HEK293 (cell line): ENCODE results near the gene AOAH.

Experiments
- CTCF ChIA-PET: fragments of 350-600 bp; formaldehyde crosslinking; extraction: SDS; loops from one replicate; lab custom pipeline; 2021; ENCODE audit warnings: antibody characterized with exemption; lab: Yijun Ruan, JAX
- POLR2A ChIA-PET: fragments of 300-600 bp; formaldehyde crosslinking; extraction: SDS; loops from one replicate; lab custom pipeline; 2020; ENCODE audit warnings: antibody characterized with exemption, inconsistent platforms; lab: Yijun Ruan, JAX
- H3K27ac ChIP-seq: fragments of 200-500 bp; sonication (Bioruptor generic); 2 replicates; pipeline ENCODE4 v1.5.1; 2014; ENCODE audit warnings: low read depth, low read length, control low read depth, inconsistent platforms; ENCODE audit errors: extremely low read depth
- H3K36me3 ChIP-seq, 2 experiments: fragments of 200-500 bp in 1 of 2; sonication (Bioruptor generic) in 1 of 2; 1 replicate in 1 of 2; 2 replicates in 1 of 2; pipeline ENCODE4 v1.5.1; 2014 to 2017; ENCODE audit warnings: inconsistent platforms in 2 of 2, low read length in 2 of 2; ENCODE audit not compliant: control insufficient read depth in 2 of 2, insufficient read depth in 1 of 2
- H3K4me1 ChIP-seq: fragments of 200-500 bp; sonication (Bioruptor generic); 2 replicates; pipeline ENCODE4 v1.5.1; 2014; ENCODE audit warnings: mild to moderate bottlenecking, low read length, inconsistent platforms; ENCODE audit not compliant: control insufficient read depth, insufficient read depth
- H3K4me3 ChIP-seq: 2 replicates; pipeline ENCODE4 v1.5.1; 2011; ENCODE audit warnings: low read depth, mild to moderate bottlenecking, control low read depth, low read length, moderate library complexity
- H3K9me3 ChIP-seq: fragments of 200-500 bp; sonication (Bioruptor generic); 2 replicates; pipeline ENCODE4 v1.5.1; 2014; ENCODE audit warnings: low read depth, low read length, inconsistent platforms; ENCODE audit not compliant: control insufficient read depth, insufficient read depth
- GLIS2 ChIP-seq: fragments of 450-650 bp; formaldehyde crosslinking; IDR thresholded peaks from 2 replicates; pipeline ENCODE4 v1.5.1; 2016; ENCODE audit warnings: missing biosample characterization, missing genetic modification characterization
- HOXD13 ChIP-seq: sonication (generic); formaldehyde crosslinking; IDR thresholded peaks from 2 replicates; pipeline ENCODE4 v1.8.0; 2022; ENCODE audit warnings: missing genetic modification reagents, borderline replicate concordance
- KLF8 ChIP-seq: fragments of 450-650 bp; formaldehyde crosslinking; IDR thresholded peaks from 2 replicates; pipeline ENCODE4 v1.5.1; 2016; ENCODE audit warnings: missing biosample characterization, missing genetic modification characterization
- OVOL3 ChIP-seq: fragments of 450-650 bp; formaldehyde crosslinking; IDR thresholded peaks from 2 replicates; pipeline ENCODE4 v1.5.1; 2016; ENCODE audit warnings: missing biosample characterization, missing genetic modification characterization
- PRDM1 ChIP-seq: fragments of 450-650 bp; formaldehyde crosslinking; IDR thresholded peaks from 2 replicates; pipeline ENCODE4; 2016; ENCODE audit warnings: missing biosample characterization, missing genetic modification characterization
- SP7 ChIP-seq: fragments of 450-650 bp; formaldehyde crosslinking; IDR thresholded peaks from 2 replicates; pipeline ENCODE4 v1.5.1; 2016; ENCODE audit warnings: missing biosample characterization, missing genetic modification characterization
- TRIM28 ChIP-seq: IDR thresholded peaks from 2 replicates; pipeline ENCODE4 v1.6.1; 2011; ENCODE audit warnings: low read length, control low read depth, borderline replicate concordance
- ZBTB21 ChIP-seq: fragments of 450-650 bp; formaldehyde crosslinking; IDR thresholded peaks from 2 replicates; pipeline ENCODE4 v1.5.1; 2017; ENCODE audit warnings: missing biosample characterization, missing genetic modification characterization
- ZFP41 ChIP-seq: fragments of 450-650 bp; formaldehyde crosslinking; IDR thresholded peaks from 2 replicates; pipeline ENCODE4 v1.5.1; 2016; ENCODE audit warnings: missing biosample characterization, missing genetic modification characterization, borderline replicate concordance
- ZNF10 ChIP-seq: fragments of 450-650 bp; formaldehyde crosslinking; IDR thresholded peaks from 2 replicates; pipeline ENCODE4 v1.5.1; 2017; ENCODE audit warnings: missing biosample characterization, missing genetic modification characterization
- ZNF169 ChIP-seq: fragments of 450-650 bp; formaldehyde crosslinking; IDR thresholded peaks from 2 replicates; pipeline ENCODE4 v1.5.1; 2016; ENCODE audit warnings: missing biosample characterization, missing genetic modification characterization
- ZNF280D ChIP-seq: fragments of 450-650 bp; formaldehyde crosslinking; IDR thresholded peaks from 2 replicates; pipeline ENCODE4 v1.5.1; 2016; ENCODE audit warnings: missing biosample characterization, missing genetic modification characterization
- ZNF335 ChIP-seq: fragments of 450-650 bp; formaldehyde crosslinking; conservative IDR thresholded peaks from 2 replicates; pipeline ENCODE4 v1.5.1; 2016; ENCODE audit warnings: missing biosample characterization, missing genetic modification characterization
- ZNF394 ChIP-seq: fragments of 450-650 bp; formaldehyde crosslinking; IDR thresholded peaks from 2 replicates; pipeline ENCODE4 v1.5.1; 2016; ENCODE audit warnings: missing biosample characterization, missing genetic modification characterization, mild to moderate bottlenecking, moderate library complexity, borderline replicate concordance
- ZNF423 ChIP-seq: fragments of 450-650 bp; formaldehyde crosslinking; IDR thresholded peaks from 2 replicates; pipeline ENCODE4 v1.5.1; 2016; ENCODE audit warnings: missing biosample characterization, missing genetic modification characterization
- ZNF518A ChIP-seq: fragments of 450-650 bp; formaldehyde crosslinking; conservative IDR thresholded peaks from 2 replicates; pipeline ENCODE4 v1.5.1; 2016; ENCODE audit warnings: low read depth, missing biosample characterization, missing genetic modification characterization
- ZNF558 ChIP-seq: fragments of 450-650 bp; formaldehyde crosslinking; IDR thresholded peaks from 2 replicates; pipeline ENCODE4 v1.5.1; 2016; ENCODE audit warnings: missing biosample characterization, missing genetic modification characterization
- ZNF561 ChIP-seq: fragments of 450-650 bp; IDR thresholded peaks from 2 replicates; pipeline ENCODE4 v1.5.1; 2018; ENCODE audit warnings: missing biosample characterization, missing genetic modification characterization, borderline replicate concordance
- ZNF600 ChIP-seq: fragments of 450-650 bp; formaldehyde crosslinking; IDR thresholded peaks from 2 replicates; pipeline ENCODE4 v1.5.1; 2016; ENCODE audit warnings: missing biosample characterization, missing genetic modification characterization
- ZNF654 ChIP-seq: fragments of 450-650 bp; formaldehyde crosslinking; IDR thresholded peaks from 2 replicates; pipeline ENCODE4 v1.5.1; 2016; ENCODE audit warnings: low read depth, missing biosample characterization, missing genetic modification characterization
- ZNF658 ChIP-seq: fragments of 450-650 bp; formaldehyde crosslinking; IDR thresholded peaks from 2 replicates; pipeline ENCODE4; 2016; ENCODE audit warnings: missing biosample characterization, missing genetic modification characterization
- ZNF664 ChIP-seq: fragments of 450-650 bp; formaldehyde crosslinking; IDR thresholded peaks from 2 replicates; pipeline ENCODE4 v1.5.1; 2016; ENCODE audit warnings: missing biosample characterization, missing genetic modification characterization
- ZNF704 ChIP-seq: fragments of 450-650 bp; formaldehyde crosslinking; IDR thresholded peaks from 2 replicates; pipeline ENCODE4 v1.5.1; 2016; ENCODE audit warnings: missing biosample characterization, missing genetic modification characterization
- ZNF76 ChIP-seq: fragments of 450-650 bp; formaldehyde crosslinking; IDR thresholded peaks from 2 replicates; pipeline ENCODE4; 2016; ENCODE audit warnings: low read depth, missing biosample characterization, missing genetic modification characterization, borderline replicate concordance
- ZNF792 ChIP-seq: fragments of 450-650 bp; formaldehyde crosslinking; IDR thresholded peaks from 2 replicates; pipeline ENCODE4 v1.5.1; 2016; ENCODE audit warnings: missing biosample characterization, missing genetic modification characterization
- ZSCAN16 ChIP-seq: fragments of 450-650 bp; formaldehyde crosslinking; IDR thresholded peaks from 2 replicates; pipeline ENCODE4 v1.5.1; 2016; ENCODE audit warnings: missing biosample characterization, missing genetic modification characterization
- ZSCAN5A ChIP-seq: fragments of 450-650 bp; formaldehyde crosslinking; IDR thresholded peaks from 2 replicates; pipeline ENCODE4 v1.5.1; 2016; ENCODE audit warnings: missing biosample characterization, missing genetic modification characterization

AOAH gene

GRCh38 chr7:36522453-36523007 is 201.8 kb downstream of the AOAH start (continued):
- no peak for TF ChIP-seq ZNF518A (tag by site-specific recombination)
- TF ChIP-seq ZSCAN16 (tag by site-specific recombination) = no peak
- TF ChIP-seq ZNF792 (tag by site-specific recombination) = no peak
- no peak for TF ChIP-seq OVOL3 (tag by site-specific recombination)
- no peak for TF ChIP-seq ZFP41 (tag by site-specific recombination)
- TF ChIP-seq ZNF423 (tag by site-specific recombination) = no peak
- TF ChIP-seq ZNF654 (tag by site-specific recombination) = no peak
- no peak for TF ChIP-seq ZNF280D
- TF ChIP-seq PRDM1 (tag by site-specific recombination) = no peak
- no peak for TF ChIP-seq HOXD13 (CRISPR knock-in tag)
- no peak for TF ChIP-seq ZNF561
- TF ChIP-seq ZNF76 (tag by site-specific recombination) = no peak
- TF ChIP-seq ZNF704 (tag by site-specific recombination) = no peak
- TF ChIP-seq SP7 = no peak
- TF ChIP-seq ZNF558 (tag by site-specific recombination) = no peak

- Histone ChIP-seq H3K4me1 (no peaks in the 10 kb centered on the region), H3K9me3 (no peaks in the 10 kb centered on the region), H3K4me3 (no peak overlapping the region), H3K36me3 (no peaks in the 10 kb centered on the region), H3K27ac (no peak overlapping the region)
- ChIA-PET CTCF (no interaction called here), POLR2A (no interaction called here)
- TF ChIP-seq ZNF394 = no peak
- TF ChIP-seq GLIS2 (tag by site-specific recombination) = no peak
- no peak for TF ChIP-seq ZSCAN5A (tag by site-specific recombination)
- no peak for TF ChIP-seq TRIM28
- no peak for TF ChIP-seq ZBTB21
- TF ChIP-seq ZNF658 (tag by site-specific recombination) = no peak
- TF ChIP-seq ZNF335 = no peak
- no peak for TF ChIP-seq ZNF10 (tag by site-specific recombination)
- TF ChIP-seq ZNF664 (tag by site-specific recombination) = no peak
- TF ChIP-seq KLF8 (tag by site-specific recombination) = no peak
- TF ChIP-seq ZNF600 (tag by site-specific recombination) = no peak
- no peak for TF ChIP-seq ZNF169 (tag by site-specific recombination)
These were observed 202.4 kb downstream of the AOAH start for GRCh38 chr7:36521911-36522310.
